ENCODE measurements around the gene OR6C70. TPM values are rescaled to one million over a fixed set of nuclear protein-coding genes. Genes with fewer than 3 reads are reported as not detected.

OR6C70 gene
- total and polyA plus RNA-seq, 2 of the 4 experiments (the other 2 are of a cell fraction), result not detected

- in situ Hi-C loops (cut with MboI; ENCODE audit: low sequenced_read_pairs) (no loop called here), intact Hi-C loops (cut with micrococcal nuclease) (no loop called here), dilution Hi-C loops (cut with HindIII; ENCODE audit: low sequenced_read_pairs, unreplicated experiment) (no loop called here)
- Histone ChIP-seq H3K23ac (ENCODE audit: low read depth, low read length) (no peak overlapping the region), H3K27me3 (ENCODE audit: control insufficient read depth, insufficient read depth, low read length) (no peaks in the 10 kb centered on the region), H3K14ac (replicated peaks; ENCODE audit: low read depth, low read length) (no peak overlapping the region), H4K20me1 (ENCODE audit: insufficient read depth, low read length) (no peaks in the 10 kb centered on the region), H3K4ac (ENCODE audit: low read depth, low read length) (no peak overlapping the region), H4K91ac (ENCODE audit: insufficient read depth, low read depth, low read length) (no peak overlapping the region), H3K36me3 (ENCODE audit: control insufficient read depth, insufficient read depth, low read length) (no peaks in the 10 kb centered on the region), H3K4me2 (ENCODE audit: low read depth, low read length) (no peak overlapping the region), H3K79me1 (ENCODE audit: low read depth in 1 of 2, low read length in 2 of 2) (no peaks in the 10 kb centered on the region), H2BK20ac (ENCODE audit: low read depth, low read length) (no peak overlapping the region), H2AK5ac (ENCODE audit: low read depth, low read length) (no peak overlapping the region), H2BK5ac (ENCODE audit: low read depth, low read length, poor library complexity, severe bottlenecking) (no peak overlapping the region), H3K4me1 (ENCODE audit: control insufficient read depth, insufficient read depth, low read length) (no peaks in the 10 kb centered on the region), H3K18ac (ENCODE audit: low read depth, low read length) (no peak overlapping the region), H3K4me3 (ENCODE audit: insufficient read depth, low read depth, low read length) (no peak overlapping the region), H3K27ac (ENCODE audit: insufficient read depth, low read length) (no peak overlapping the region), H2AFZ (replicated peaks; ENCODE audit: low read length, poor library complexity) (no peak overlapping the region), H3K9me3 (ENCODE audit: control insufficient read depth, insufficient read depth, low read length) (no peaks in the 10 kb centered on the region), H3K56ac (ENCODE audit: extremely low read depth, insufficient read depth, low read length) (no peak overlapping the region), H2BK120ac (ENCODE audit: low read depth, low read length) (no peak overlapping the region), H3K9ac (ENCODE audit: low read depth, low read length) (no peak overlapping the region), H2BK15ac (ENCODE audit: low read depth, low read length) (no peak overlapping the region), H4K5ac (ENCODE audit: low read depth, low read length) (no peak overlapping the region), H2AK9ac (replicated peaks; ENCODE audit: low read depth, low read length, poor library complexity) (no peak overlapping the region), H4K8ac (ENCODE audit: low read depth in 2 of 2, low read length in 2 of 2) (no peak overlapping the region), H3K9me1 (ENCODE audit: insufficient read depth, low read length) (no peaks in the 10 kb centered on the region)
- ChIA-PET POLR2A (ENCODE audit: unreplicated experiment) (no interaction called here), CTCF (no interaction called here)
- TF ChIP-seq MAZ (IDR thresholded peaks at IDR 0.05; ENCODE audit: borderline replicate concordance, low read depth, low read length) (no peak), MAFK (IDR thresholded peaks at IDR 0.05; ENCODE audit: low read depth, low read length) (no peak), SMC3 (IDR thresholded peaks at IDR 0.05; ENCODE audit: low read depth, low read length) (no peak), ELK1 (IDR thresholded peaks at IDR 0.05; ENCODE audit: borderline replicate concordance, low read depth, low read length) (no peak), MXI1 (IDR thresholded peaks at IDR 0.05; ENCODE audit: borderline replicate concordance, low read depth, low read length) (no peak), BHLHE40 (IDR thresholded peaks at IDR 0.05; ENCODE audit: low read depth, low read length) (no peak), RAD21 (IDR thresholded peaks at IDR 0.05; ENCODE audit: low read length) (no peak), USF2 (IDR thresholded peaks at IDR 0.05; ENCODE audit: low read depth, low read length) (no peak), RFX5 (IDR thresholded peaks at IDR 0.05; ENCODE audit: low read depth, low read length) (no peak), RCOR1 (IDR thresholded peaks at IDR 0.05; ENCODE audit: insufficient replicate concordance, low read length) (no peak), FOS (IDR thresholded peaks at IDR 0.05; ENCODE audit: low read depth, low read length) (no peak)
- ATAC-seq (ENCODE audit: low read depth) (no peak), DNase-seq (no peak)
- no TSS peak for BruUV-seq (replicated peaks)
- no CpG with 5 or more reads among the region's 2 CpGs for WGBS, 2 experiments (ENCODE audit: extremely low coverage in 2 of 2, insufficient read length in 1 of 2)
Measured at GRCh38 chr12:55499810-55500252, 29.9 kb upstream of the OR6C70 start.
